Stimulated activated CD8-positive, alpha-beta memory T cell treated with anti-CD3 and anti-CD28 coated beads, Interleukin-7, amount 100 ng/mL, for 48 hours (primary cell): Measurements from ENCODE around the gene ARHGAP15.
"Not testable (repeated sequence)": the region's sequence is repeated elsewhere in the genome, so short reads cannot be mapped to it uniquely, and the experiment has no call there.

Experiments used
- DNase-seq, 2 donors: peaks; one replicate each; pipeline ENCODE4 v3.0.0-alpha.2; 2020; ENCODE audit warnings: low read depth in 1 of 2; ENCODE audit errors: extremely low read depth in 1 of 2

Gene ARHGAP15

DNA sequence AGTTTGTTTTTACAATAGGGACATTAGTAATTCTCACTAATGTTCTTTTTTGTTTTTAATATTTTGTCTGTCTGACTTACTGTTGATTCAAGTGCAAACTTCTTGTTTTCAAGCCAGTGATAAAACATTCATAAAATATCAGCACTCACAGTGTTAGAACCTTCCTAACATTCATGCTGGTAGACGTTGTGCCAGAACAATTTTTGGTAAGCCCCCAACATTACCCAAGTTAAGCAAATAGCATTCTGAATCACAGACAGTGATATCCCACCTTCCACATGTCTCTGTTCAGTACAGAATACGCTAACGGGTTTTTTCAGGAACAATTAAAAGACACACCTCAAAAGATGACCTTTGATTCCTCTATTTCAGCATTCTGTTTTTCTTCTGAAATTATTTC is 390.3 kb downstream of the ARHGAP15 start:
- no peak for DNase-seq

- DNase-seq = no peak
These were observed 392.2 kb downstream of the ARHGAP15 start for GRCh38 chr2:143521396-143521795.

DNA sequence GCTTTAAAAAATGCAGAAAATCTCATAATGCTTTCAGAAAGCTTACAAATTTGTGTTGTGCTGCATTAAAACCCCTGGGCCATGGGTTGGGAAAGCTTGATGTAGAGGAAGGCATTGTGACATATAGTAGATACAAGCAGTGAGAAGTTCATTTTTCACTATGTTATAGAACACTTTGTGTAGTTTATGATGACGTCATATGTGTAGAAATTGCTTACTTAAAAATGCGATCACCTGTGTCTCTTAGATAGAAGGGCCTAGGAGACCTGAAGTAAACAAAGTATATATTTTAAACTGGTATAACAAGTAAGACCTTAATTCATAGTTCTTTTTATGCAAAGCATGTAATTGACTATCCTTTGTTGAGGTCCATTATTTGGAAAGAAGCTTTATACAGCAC is 393.5 kb downstream of the ARHGAP15 start:
- DNase-seq = no peak

- no peak for DNase-seq
These were observed 394.9 kb downstream of the ARHGAP15 start for GRCh38 chr2:143524119-143524553.

- DNase-seq = no peak
These were observed 395.6 kb downstream of the ARHGAP15 start for GRCh38 chr2:143524559-143525401.

DNA sequence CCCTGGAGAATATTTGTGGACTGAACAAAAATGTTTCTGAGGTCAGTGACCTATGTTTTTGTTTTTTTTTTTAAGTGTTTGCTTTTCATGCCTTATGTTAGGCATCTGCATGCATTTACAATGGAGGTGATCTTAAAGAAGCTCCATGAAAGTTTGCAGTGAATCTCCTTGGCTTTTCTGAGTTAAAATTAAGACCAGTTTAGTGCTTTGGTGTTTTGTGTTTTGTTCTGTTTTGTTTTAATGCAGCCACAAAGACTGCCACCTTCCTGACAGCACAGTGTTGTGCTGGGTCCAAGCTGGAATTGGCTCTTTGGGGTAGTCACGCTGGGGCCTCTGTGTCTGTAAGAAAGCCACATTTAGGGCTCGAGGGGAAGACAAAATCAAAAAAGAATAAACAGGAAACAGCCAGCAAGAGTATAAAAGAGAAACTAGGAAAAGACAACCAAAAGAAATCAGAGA is 396.2 kb downstream of the ARHGAP15 start:
- DNase-seq = no peak

GRCh38 chr2:143526498-143526897 is 397.3 kb downstream of the ARHGAP15 start:
- DNase-seq = no peak

DNA sequence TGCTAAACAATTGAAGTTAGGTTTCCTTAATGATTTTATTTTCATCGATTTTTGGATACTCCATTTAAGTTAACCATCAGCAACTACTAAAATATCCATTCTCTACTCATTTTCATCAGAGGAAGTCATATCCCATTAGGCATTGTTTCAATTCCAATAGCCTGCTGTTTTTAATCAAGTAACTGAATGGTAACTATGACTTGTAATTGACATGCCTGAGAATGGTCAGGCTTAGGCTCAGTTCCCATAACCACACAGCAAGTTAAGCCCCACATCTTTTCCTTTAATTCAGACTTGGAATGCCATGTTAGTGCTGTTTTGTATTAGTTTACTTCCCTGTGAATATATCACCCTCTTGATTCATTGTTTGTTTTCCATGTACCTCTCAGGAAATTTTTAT is 398.8 kb downstream of the ARHGAP15 start:
- DNase-seq = no peak

GRCh38 chr2:143529118-143529720 is 400.0 kb downstream of the ARHGAP15 start:
- DNase-seq = no peak

- DNase-seq = no peak
These were observed 401.5 kb downstream of the ARHGAP15 start for GRCh38 chr2:143530758-143531157.

DNA sequence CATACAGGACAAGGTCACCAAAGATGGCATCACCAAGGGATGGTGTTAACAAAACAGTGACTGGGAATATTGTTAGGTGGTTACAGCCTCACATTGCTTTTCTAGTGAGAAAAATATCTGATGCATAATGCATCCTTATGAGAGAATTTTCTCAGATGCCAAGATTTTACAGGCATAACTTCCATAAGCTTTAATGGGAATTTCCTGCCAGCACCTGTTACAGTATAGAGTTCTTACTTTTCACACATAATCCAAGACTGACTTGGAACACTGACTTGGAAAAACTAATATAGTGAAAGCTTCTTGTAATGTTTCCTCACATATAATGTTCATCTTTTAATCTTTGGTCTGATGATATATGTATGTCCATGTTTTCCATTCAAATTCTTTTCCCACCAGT is 402.8 kb downstream of the ARHGAP15 start:
- DNase-seq = no peak

GRCh38 chr2:143533846-143534245 is 404.6 kb downstream of the ARHGAP15 start:
- no peak for DNase-seq

- no peak for DNase-seq
These were observed 406.6 kb downstream of the ARHGAP15 start for GRCh38 chr2:143535802-143536201.

DNA sequence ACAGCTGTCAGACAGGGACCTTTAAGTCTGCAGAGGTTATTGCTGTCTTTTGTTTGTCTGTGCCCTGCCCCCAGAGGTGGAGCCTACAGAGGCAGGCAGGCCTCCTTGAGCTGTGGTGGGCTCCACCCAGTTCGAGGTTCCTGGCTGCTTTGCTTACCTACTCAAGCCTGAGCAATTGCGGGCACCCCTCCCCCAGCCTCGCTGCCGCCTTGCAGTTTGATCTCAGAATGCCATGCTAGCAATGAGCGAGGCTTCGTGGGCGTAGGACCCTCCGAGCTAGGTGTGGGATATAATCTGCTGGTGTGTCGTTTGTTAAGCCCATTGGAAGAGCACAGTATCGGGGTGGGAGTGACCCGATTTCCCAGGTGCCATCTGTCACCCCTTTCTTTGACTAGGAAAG is 412.7 kb downstream of the ARHGAP15 start:
- not testable (repeated sequence) for DNase-seq

DNA sequence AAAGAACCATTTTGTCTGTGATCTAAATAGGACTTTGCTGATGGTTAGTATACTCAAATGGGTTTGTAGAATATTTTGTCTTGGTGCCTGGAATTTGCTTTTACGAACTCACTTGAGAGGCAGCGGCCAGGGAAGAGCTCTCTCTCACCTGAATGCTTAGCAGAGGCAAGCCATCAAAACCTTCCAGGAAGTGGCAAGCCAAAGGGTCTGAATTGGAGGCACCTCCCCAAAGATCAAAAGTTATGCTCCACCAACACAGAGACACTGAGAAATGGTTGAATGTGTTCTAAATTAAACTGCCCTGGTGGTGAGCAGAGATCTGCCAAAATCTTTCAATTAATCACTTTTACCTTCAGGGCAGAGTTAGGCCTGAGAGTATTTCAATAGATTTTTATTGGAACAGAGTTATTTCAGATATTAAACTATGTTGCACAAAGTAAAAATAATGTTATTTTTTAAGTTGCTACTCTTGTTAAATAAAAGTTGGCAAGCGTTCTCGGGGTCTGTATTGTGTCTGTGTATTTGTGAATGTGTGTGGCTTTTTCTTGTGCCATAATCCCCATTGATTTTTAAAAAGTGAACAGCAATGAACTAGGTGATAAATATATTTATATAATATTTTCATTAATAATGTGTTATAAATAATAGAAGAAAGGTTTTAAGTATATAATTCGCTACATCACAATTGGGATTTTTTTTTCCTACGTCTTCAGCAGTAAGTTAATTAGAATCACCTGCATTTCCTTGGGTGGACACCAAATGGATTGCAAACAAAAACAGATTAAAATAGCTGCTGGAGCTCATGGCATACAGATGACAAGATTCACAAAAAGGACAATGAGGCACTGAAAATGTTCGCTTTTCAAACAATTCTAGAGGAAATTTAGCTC is 416.1 kb downstream of the ARHGAP15 start:
- no peak for DNase-seq

DNA sequence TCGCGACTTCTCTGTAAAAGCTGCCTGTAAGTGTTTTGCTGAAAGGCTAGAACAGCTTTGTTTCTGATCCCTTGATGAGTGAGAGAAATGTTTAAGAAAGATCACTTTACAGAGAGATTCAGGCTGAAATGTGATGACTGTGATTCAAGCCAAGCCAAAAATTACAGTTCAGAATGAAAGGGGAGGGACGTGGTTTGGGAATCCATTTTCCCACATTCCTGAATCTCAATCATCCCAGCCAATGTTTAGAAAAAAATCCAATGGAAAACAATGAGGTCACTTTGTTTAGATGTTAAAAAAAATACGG is 416.7 kb downstream of the ARHGAP15 start:
- DNase-seq = no peak

DNA sequence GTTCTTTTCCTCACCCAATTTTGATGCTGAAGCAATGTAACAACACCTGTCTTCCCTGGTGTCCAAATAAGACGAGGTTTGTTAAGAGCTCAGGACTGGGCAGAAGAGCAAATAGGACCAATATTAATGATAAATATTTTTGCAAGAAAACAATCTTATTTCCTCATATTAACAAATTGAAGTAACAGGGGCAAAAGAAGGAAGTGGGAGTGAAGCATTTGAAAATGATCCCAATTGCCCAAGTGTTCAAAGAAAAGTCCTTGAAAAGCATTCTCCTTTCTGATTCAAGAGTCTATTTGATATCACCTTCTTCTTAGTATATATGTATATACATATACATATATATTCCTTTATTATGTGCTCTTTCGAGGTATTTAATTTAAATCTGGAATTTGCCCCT is 418.8 kb downstream of the ARHGAP15 start:
- DNase-seq = no peak

- DNase-seq = no peak
These were observed 421.3 kb downstream of the ARHGAP15 start for GRCh38 chr2:143550500-143550899.

GRCh38 chr2:143551971-143552650 is 422.9 kb downstream of the ARHGAP15 start:
- DNase-seq = no peak

- DNase-seq = peak in 1 of 2 donors; percentile 24
These were observed 424.0 kb downstream of the ARHGAP15 start for GRCh38 chr2:143553261-143553660.

GRCh38 chr2:143558665-143559064 is 429.4 kb downstream of the ARHGAP15 start:
- no peak for DNase-seq
